ENCODE data around the gene RAPGEF4.
"Not testable (repeated sequence)": the region's sequence is repeated elsewhere in the genome, so short reads cannot be mapped to it uniquely, and the experiment has no call there.

RAPGEF4 gene

DNA sequence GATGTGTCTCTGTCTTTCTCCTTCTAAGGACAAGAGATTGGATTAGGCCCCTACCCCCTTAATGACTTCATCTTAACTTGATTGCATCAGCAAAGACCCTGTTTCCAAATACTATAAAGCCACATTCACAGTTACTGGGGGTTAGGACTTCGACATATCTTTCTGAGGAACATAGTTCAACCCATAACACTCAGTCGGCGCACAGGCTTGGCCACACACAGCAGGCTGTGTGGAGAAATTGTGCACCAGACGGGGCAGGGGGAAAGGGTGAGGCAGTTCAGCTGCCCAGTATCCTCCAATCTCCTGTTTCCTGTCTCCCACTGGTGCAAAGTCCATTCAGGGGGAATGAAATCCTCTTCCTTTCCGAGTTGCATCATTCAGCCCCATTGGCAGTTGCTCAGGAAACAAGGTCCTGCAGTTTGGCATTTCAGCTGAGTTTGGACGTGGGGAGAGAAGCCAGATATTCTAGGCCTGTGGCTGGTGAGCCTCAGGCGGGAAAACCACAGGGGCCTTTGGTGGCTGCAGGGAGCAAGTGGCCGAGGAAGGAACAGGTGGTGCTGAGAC, 9.4 kb upstream of the RAPGEF4 start:
- no peak for DNase-seq (ENCODE audit: low spot score)

DNA sequence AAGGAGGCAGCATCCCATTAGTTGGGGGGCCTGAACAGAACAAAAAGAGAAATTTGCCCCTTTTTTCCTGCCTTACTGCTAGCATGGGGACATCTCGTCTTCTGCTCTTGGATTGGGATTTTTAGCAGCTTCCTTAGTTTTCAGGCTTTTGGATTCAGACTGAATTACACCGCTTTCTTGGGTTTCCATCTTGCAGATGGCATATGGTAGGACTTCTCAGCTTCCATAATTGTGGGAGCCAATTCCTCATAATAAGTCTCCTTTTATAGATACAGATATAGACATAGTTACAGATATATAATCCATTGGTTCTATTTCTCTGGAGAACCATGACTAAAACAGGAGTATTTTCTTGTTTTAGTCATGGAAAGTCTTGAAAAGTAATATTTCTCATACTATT, 5.2 kb upstream of the RAPGEF4 start:
- DNase-seq (ENCODE audit: low spot score) = no peak

DNA sequence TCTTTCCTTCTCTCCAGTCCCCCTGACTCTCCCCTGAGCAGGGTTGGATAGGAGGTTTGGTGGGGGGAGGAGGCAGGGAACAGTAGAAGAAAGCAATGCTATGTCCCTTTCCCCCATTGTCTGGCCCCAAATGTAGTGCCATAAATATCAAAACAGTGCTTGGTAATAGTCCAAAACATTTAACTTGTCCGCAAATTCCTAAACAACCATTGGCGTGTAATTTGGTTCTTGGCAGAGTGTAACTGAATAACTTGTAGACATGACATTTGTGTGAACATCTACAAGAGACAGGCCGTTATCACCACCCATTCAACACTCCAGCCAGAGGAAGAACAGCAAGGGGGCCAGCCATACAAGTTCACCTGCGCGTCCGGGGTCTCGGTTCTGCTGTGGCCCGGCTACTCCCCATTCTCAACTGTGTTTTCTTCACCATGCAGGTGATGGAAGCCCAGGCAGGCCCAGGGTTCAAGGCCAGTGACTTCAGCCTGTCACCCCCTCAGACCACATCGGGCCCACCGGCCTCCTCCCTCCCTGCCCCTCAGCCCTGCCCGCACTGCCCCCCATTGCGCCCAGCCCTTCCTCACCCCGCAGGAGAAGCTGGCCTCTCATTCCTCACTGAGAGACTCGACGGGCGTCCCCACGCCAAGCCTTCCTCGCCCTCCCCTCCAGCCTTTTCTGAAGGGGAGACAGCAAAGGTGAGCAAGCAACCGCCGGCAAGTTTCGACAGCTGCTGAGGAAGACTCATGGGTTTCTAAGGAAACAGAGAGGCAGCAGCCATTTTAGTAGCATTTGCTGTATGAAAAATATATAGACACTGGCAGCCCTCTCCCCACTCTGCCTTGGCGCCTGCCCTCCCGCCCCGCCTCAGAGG, 699 bp upstream of the RAPGEF4 start:
- DNase-seq (ENCODE audit: low spot score) = no peak

DNA sequence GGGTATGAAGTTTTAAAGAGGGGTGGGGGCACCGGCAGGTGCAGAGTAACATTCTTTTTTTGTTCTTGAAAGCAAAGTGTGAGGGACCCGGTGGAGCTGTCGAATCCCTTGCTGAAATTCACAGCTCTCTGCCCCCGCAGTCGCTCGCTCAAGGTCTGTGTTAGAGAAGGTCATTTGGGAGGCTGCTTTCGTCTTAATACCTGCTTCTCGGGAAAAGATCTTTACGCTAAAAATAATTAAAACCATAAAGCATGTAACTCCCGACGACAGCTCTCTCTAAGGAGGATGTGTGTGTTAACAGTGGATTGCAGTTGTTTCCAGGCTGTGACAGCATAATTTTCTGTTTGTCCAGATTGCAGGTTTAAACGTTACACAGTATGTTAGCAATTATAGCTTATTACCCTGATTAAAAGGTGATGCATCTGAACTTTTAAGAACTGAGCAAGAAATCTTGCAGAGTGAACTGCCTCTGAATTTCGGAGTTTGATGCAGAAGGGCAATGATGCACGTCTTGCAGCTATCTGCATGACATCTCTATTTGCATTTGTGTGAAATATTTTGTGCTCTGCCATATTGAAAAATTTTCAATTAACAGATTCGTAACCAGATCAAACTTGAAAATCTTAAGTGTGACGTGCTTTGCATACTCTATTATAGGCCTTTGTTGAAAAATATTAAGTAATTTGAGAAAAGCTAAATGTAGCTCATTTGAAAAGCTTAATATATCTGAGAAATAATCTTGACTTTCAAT, 954 bp downstream of the RAPGEF4 start:
- no peak for DNase-seq (ENCODE audit: low spot score)

DNA sequence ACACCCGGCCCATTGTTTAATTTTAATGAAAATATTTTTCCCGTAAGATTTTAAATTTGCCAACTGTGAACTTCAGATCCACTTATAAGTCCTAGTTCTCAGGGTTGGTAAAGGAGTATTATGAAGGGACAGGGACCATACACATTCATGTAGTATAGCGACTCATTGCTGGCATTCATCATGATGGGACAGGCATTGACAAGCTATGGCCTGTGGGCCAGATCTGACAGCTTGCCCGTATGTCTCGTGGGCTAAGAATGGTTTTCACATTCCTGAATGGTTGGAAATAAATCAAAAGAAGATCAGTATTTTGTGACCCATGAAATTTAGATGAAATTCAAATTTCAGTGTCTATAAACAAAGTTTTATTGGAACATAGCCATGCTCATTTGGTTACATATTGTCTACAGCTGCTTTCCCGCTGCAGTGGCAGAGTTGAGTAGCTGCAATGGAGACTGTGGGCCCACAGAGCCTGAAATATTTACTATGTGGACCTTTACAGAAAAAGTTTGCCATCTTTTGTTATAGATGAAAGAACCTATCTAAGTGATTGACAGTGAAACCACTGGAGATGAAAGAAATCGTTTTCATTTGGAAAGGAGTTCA, 4.1 kb downstream of the RAPGEF4 start:
- no peak for DNase-seq (ENCODE audit: low spot score)

DNA sequence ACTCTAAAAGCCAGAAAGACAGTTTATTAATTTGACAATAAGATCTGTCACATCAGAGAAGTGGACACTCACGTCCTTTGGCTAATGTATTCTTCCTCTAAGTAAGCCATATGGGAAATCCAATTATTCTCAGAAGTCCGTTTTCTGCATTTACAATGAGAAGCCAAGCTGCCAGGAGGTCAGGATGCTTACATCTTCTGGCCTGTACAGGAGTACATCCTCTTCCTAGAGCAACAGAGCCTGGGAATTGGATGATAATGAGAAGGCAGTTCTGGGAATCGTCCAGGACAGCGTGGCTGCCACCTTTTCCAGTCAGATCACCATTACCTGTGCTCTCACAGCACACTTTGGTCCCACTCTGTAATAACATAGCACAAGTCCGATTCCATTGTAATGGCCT, 5.2 kb downstream of the RAPGEF4 start:
- DNase-seq (ENCODE audit: low spot score) = no peak

DNA sequence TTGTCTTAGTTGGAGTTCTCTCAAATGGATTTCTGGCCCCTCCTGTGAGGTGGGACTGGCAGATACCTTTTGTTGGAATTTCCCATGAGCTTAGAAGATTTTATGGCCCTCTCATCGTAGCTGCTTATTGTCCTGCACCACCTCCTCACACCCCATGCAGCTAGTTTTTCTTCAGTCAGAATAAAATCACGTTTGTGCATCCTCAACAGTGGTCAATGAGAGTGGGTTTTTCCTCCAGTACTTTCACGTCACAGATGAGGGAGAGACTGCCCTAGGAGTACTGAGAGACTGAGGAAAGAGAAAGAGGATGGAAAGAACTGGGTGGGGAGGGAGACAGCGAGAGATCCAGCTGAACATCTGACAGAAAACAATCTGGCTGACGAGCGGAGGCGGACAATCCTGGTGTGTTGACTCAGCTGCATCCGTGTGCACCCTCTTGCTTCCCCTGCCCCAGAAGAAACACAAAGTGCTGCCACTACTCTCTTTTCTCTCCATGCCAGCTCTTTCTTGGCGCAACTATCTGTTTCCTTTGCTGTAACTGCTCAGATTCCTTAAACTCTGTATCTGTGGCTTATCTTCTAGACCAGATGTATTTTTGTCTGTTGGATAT, 7.4 kb downstream of the RAPGEF4 start:
- no peak for DNase-seq (ENCODE audit: low spot score)

DNA sequence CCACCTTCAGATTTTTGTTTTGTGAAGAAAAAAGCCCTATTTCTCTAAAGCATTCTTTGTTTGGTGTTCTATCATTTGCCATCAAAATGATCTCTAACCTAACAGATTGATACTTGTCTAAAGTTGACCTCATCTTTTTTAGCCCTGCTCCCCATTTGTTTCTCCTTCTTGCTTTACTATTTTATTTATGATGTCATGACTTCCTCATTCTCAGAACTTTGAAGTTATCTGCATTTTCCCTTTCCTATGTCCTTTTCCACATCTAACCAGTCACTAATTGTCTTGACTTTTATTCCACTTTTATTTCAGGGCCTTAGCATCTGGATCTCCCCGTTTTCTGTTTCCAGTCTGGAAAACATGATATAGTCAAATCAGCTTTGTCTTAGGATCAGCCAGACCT, 8.3 kb downstream of the RAPGEF4 start:
- no peak for DNase-seq (ENCODE audit: low spot score)

DNA sequence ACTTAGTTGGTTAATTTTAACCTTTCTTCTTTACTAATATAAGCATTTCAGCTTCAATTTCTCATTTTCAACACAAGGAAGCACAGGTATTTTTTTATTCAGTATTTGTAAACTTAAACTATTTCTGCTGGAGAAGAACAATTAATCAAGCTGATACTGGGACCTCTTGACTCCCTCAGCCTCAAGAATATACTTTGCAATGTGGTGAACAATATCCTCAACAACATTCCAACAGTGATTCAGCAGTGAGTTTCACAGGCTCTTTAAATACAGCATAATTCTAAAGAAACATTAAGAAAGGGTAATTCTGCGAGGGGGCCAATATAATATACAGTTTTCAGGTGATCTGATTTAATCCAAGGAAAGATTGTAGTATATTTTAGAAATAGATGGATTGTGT, 10.0 kb downstream of the RAPGEF4 start:
- DNase-seq (ENCODE audit: low spot score) = peak; percentile 21

DNA sequence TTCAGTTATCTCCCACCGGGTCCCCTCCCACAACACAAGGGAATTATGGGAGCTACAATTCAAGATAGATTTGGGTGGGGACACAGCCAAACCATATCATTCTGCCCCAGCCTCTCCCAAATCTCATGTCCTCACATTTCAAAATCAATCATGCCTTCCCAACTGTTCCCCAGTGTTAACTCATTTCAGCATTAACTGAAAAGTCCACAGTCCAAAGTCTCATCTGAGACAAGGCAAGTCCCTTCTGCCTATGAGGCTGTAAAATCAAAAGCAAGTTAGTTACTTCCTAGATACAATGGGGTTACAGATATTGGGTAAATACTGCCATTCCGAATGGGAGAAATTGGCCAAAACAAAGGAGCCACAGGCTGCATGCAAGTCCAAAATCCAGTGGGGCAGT, 12.9 kb downstream of the RAPGEF4 start:
- DNase-seq (ENCODE audit: low spot score) = not testable (repeated sequence)

DNA sequence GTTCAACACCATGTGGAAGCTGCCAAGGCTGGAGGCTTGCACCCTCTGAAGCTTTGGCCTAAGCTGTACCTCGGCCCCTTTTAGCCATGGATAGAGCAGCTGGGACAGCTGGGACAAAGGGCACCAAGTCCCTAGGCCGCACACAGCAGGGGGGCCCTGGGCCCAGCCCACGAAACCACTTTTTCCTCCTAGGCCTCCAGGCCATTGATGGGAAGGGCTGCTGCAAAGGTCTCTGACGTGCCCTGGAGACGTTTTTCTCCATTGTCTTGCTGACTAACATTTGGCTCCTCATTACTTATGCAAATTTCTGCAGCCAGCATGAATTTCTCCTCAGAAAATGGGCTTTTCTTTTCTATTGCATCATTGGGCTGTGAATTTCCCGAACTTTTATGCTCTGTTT, 13.7 kb downstream of the RAPGEF4 start:
- DNase-seq (ENCODE audit: low spot score) = no peak

DNA sequence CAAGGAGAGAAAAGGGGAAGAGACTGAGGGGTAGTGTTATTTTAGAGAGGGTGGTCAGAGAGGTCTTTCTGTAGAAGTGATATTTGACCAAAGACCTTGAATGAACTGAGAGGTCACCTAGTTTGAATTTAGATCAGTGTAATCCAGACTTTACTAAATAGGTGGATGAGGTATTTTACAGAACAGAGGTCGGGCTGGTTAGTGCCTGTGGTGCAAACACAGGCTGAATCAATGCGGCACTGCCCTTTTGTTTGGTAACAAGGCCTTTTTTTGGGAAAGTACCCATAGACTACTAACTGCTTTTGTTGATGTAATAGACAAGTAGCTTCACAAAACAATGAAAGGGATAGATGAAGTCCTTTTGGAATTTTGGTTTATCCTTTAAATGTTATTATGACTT, 15.9 kb downstream of the RAPGEF4 start:
- no peak for DNase-seq (ENCODE audit: low spot score)

DNA sequence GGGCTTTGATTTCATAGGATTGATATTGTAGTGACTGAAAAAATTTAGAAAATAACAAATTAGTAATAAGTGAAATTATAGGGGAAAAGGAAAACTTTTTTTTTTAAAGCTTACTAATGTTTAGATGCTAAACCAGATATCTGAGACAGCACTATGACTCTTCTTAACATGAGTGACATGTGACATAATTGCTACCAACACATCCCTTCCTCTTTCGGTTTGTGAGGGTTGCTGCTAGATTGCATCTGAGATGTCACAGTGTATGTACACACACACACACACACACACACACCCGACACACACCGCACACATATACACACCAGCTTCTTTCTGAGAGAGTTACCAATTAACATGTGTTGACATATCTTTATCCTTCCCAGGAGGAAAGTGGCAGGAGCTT, 18.0 kb downstream of the RAPGEF4 start:
- DNase-seq (ENCODE audit: low spot score) = no peak

DNA sequence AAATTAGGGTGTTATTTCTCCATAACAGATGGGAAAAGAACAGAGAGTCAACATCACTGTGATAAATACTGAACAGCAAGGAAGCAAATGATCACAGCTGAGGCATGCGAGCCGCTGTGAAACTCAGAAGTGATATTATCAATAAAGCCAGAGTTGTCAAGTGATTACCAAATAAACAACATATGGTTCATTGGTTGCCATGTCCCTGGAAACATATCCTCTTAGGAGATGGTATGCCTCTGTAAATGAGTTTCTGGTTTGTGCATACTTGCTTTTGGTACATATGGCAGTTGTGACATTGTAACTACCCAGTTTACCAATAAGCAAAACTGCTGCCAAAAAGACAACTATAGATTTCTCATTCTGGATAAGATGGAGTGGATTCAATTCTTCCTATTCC, 23.8 kb downstream of the RAPGEF4 start:
- no peak for DNase-seq (ENCODE audit: low spot score)

DNA sequence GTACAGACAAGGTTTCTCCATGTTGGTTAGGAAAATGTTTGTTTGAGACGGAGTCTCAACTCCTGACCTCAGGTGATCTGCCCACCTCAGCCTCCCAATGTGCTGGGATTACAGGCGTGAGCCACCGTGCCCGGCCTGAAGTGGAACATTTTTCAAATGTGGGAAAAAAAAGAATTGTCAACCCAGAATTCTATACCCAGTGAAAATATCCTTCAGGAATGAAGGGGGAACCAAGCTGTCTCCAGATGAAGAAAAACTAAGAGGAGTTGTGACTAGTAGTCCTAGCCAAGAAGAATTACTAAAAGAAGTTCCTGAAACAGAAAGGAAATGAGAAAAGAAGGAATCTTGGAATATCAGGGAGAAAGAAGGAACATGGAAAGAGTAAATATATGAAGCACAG, 25.7 kb downstream of the RAPGEF4 start:
- no peak for DNase-seq (ENCODE audit: low spot score)

DNA sequence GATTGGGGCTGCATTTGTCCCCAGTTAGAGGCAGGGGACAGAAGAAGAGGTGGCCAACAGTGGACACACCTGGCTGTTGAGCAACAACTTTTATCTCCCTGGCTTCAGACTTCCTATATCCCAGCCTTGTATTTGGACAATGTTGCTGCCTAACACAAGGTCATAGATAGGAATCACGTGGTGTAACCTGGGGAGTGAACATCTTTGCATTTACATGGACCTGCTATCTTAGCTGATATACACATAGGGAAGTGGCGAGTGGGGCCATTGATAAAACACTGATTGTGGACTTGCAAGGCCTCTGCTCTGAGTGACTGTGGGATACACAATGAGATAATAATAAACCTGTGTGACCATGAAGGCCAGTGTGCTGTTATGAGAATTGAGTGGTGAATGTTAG, 26.9 kb downstream of the RAPGEF4 start:
- DNase-seq (ENCODE audit: low spot score) = no peak

DNA sequence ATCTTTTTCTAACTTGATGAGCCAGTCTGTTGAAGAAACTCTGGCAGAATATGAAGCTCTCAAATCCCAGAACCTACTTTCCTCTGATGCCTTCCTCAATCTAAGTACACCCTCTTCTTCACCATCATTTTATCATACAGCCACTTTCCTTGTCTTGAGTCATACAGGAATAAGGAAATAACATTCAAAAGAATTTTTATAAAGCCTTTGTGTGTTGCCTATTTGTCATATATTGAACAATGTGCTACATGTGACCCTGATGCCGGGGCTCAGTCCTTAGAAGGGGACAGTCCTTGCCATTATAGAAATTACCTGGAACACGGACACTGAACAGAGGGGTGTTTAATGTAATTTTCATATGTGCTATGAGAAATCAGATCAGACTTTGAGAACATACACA, 27.4 kb downstream of the RAPGEF4 start:
- DNase-seq (ENCODE audit: low spot score) = no peak

DNA sequence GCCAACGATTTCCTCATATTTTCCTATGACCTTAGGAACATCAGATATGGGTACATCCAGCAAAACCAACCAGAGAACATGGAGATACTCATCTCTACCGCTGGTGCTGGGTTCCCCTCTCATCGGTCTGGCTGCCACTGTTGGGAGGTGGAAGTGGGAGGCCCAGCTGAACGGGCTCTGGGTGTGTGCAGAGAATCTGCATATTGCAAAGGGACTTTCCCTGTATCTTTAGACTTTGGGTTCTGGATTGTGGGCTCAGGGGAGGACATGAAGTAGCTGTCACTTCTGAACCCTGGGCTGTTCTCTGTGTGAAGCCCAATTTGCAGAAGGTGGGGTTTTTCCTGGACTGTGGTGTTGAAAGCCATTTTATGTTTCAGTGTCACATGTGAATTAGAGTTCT, 30.0 kb downstream of the RAPGEF4 start:
- no peak for DNase-seq (ENCODE audit: low spot score)

DNA sequence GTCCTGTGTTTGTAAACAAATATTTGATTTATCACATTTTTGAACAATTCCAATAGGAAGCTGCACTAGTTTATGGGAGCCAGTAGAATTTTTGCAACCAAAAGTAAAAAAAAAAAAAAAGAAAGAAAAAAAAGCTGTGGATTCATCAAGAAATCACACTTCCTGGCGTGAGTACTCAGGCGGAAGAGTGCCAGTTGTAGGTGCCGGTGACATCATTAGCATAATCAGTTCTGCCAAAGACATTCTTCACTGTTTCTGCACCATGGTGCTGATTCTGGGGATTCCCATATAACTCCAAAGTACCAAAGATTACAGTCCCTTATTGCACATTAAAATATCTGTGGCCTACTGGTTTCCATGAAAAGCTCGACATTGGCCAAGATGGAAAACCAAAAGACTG, 32.8 kb downstream of the RAPGEF4 start:
- DNase-seq (ENCODE audit: low spot score) = no peak

DNA sequence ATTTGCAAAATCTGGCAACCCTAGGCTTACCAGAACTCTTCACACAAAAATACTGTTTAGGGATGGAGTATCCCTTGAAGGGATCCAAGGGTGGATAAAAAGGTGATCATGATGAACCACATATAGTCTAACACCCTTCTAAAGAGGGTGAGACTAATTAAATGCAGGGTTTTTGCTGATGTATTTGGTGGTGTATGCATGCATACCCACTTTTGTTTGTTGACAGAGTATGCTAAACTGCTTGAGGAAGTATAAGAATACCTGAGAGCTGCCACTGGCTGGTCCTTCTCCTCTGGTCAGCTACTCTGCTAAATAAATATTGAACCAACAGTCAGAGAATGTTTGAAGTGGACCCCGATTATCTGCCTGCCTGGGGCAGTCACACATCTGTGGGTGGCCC, 34.2 kb downstream of the RAPGEF4 start:
- no peak for DNase-seq (ENCODE audit: low spot score)

DNA sequence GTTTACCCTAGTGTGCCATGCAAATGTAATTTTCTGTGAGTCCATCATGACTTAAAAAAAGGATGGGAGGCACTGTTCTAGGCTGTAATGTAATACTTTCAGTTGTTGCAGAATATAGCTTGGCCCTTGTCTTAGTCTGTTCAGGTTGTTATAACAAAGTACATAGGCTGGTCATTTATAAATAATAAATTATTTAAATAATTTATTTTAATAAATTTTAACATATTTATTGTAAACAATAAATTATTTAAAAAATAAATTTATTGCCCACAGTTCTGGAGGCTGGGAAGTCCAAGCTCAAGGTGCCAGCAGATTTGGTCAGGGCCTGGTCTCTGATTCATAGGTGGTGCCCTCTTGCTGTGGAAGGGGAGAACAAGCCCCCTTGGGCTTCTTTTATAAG, 35.2 kb downstream of the RAPGEF4 start:
- DNase-seq (ENCODE audit: low spot score) = no peak

DNA sequence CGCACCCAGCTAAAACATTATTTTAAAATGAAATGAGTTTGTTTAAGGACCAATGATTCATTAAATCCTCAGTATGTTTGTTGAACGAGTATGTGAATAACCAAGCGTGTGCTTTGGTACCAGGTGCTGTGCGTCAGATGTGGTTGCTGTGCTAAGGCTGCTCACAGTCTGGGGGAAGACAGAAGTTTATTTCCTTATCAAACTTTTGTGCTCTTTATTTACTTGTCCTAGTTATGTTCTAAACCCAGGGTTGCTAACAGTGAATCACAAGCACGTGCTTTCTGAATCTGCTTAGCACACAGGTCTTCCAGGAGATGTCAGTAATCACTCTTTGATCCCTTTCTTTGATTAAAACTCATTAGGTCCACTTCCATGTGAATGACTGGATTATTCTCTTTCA, 37.0 kb downstream of the RAPGEF4 start:
- DNase-seq (ENCODE audit: low spot score) = no peak

Measured in hepatic stellate cell (primary cell).